Superior temporal gyrus (tissue), 1 donor: Measurements from ENCODE around the gene HINT3.
"Not testable (repeated sequence)": the region's sequence is repeated elsewhere in the genome, so short reads cannot be mapped to it uniquely, and the experiment has no call there.

ENCODE experiments used
- DNase-seq: peaks from one replicate; pipeline ENCODE4 v3.0.0-alpha.2; 2016; ENCODE audit errors: extremely low spot score

HINT3 gene

GRCh38 chr6:125956506-125957390 is at the start of gene HINT3:
Gene HINT3, plus strand, starts transcription at chr6:125956770. Its CDS starts 208 bp downstream, at chr6:125956978.
- peak; percentile 99 for DNase-seq

DNA sequence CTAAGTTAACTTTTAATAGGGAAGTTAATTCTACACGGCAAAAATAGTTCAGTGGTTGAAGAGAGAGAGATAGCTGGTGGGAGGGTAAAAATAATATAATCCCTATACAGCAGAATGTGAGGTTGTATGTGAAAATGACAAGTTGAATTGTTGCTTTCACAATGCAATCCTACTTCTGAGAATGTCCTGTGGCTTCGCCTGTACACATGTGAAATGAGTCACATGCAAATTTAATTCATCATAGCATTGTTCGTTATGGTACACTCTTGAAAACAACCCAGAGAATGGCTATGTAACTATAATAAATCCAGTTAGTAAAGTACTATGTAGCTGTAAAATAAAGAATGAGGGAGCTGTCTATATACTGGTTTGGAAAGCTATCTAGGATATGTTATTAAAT is 46.0 kb upstream of the HINT3 start:
- DNase-seq: no peak

DNA sequence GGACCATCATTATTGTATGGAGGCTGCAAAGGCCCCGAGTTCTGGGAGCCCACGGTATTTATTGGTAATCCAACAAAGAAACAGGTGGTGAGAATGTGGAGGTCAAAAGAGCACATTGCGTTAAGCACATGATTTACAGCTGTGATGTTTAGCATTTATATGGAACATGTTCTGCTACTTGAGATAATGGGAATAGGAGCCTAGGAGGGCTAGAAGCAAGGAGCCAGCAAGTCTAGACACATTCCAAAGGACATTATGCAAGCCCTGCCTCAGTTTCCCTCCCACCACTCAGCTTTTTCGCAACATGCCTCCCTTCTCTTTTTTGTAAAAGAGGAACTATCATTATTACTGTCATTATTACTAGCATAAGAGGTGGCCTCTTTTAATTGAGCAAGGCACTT is 45.5 kb upstream of the HINT3 start:
- DNase-seq: not testable (repeated sequence)

DNA sequence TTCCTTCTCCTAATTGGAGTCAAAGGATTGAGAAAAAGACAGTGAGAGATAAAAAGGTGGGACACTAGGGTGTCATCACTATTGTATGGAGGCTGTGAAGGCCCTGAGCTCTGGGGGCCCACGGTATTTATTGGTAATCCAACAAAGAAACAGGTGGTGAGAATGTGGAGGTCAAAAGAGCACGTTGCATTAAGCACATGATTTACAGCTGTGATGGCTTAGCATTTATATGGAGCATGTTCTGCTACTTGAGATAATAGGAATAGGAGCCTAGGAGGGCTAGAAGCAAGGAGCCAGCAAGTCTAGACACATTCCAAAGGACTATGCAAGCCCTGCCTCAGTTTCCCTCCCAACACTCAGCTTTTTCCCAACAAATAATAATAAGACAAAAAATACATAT is 44.1 kb upstream of the HINT3 start:
- DNase-seq: not testable (repeated sequence)

DNA sequence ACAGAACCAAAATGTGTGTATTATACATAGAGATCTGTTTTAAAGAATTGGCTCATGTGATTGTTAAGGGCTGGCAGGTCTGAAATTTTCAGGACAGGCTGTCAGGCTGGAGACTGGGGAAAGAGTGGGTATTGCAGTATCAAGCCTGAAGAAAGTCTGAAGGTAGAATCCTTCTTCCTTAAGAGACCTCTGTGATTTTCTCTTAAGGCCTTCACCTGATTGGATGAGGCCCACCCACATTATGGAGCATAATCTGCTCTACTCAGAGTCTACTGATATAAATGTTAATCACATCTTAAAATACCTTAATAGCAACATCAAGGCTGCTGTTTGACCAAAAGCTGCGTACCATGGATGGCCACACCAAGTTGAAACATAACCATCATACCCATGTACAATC is 43.4 kb upstream of the HINT3 start:
- no peak for DNase-seq

DNA sequence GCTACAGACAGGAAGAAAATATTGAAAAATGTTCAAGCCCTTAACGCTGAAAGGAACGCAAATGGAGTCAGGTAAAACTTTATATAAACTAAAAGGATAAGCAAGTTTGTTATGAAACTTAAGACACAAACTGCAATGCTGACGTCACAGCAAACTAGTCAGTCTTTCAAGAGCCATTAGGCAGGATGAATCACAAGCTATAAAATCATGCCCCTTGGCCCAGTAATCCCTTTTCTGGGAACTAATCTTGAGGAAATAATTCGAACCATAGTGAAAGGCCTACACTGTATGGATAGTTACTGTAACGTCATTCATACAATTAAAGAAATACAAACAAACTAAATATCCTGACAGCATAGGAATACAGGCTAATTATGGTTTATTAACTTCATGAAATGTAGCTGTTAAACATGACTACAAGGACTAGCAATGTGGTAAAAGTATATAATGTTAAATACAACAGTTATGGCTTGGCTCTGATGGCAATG is 42.7 kb upstream of the HINT3 start:
- no peak for DNase-seq

DNA sequence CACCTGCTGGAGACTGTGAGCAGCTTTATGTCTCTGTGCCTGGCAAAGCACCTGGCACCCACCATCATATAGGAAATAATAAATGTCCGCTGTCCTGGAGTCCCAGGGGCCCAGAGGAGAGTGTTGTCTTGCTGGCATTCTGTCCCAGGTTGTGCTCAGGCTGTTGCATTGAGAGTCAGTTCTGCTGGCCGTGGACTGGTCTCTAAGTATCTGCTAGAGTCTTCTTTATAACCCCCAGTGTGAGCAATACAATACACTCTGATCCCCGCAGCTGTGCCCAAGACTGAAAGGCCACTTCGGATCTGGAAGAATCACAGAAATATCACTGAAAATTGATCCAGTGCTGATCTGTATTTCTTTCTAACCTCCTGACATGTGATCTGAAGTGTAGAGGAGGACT is 38.3 kb upstream of the HINT3 start:
- DNase-seq: no peak

GRCh38 chr6:125918681-125919566 is 37.6 kb upstream of the HINT3 start:
- peak; percentile 41 for DNase-seq

DNA sequence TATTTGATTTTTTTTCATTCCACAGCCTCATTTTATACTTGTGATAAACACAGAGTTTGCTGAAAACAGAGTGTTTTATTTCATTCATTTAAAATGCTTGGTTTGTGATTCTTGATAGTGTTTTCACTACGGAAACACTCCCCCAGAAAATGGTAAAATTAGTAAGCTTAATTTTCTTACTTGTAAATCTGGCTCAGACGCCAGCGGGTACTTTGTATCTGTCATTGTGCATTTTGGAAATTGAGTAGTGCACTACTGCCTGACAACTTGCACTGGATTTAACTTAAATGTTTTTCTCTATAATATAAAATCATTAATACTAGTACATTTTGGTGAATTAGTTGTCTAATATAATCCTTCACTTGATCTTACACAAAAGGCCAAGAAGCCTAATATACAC is 37.0 kb upstream of the HINT3 start:
- DNase-seq: no peak

DNA sequence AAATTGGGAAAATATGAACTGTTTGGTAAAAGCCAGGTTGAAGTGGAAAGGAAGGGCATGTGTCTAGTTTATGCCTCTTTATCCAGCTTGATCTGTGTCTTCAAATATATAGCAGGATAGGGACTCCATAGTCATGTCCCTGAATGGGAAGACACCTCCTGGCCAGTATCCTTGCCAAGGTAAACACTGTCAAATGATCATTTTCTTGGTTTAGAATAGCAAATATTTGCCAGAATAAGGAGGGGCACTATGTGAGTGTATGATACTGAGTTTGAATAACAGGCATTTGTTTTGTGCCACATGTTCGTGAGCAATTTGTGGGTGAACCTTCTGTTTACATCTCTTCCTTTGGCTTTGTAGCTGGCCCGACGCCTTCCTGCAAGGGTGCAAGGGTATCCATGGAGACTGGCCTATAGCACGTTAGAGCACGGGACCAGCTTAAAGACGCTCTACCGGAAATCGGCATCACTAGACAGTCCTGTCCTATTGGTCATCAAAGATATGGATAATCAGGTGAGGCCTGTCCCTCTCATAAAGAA is 34.2 kb upstream of the HINT3 start:
- no peak for DNase-seq

- DNase-seq: no peak
Measured at GRCh38 chr6:125923366-125923877, 33.1 kb upstream of the HINT3 start.

- DNase-seq: no peak
Measured at GRCh38 chr6:125924169-125924568, 32.4 kb upstream of the HINT3 start.

GRCh38 chr6:125924697-125925358 is 31.7 kb upstream of the HINT3 start:
- DNase-seq: no peak

- DNase-seq: no peak
Measured at GRCh38 chr6:125926711-125927110, 29.9 kb upstream of the HINT3 start.

DNA sequence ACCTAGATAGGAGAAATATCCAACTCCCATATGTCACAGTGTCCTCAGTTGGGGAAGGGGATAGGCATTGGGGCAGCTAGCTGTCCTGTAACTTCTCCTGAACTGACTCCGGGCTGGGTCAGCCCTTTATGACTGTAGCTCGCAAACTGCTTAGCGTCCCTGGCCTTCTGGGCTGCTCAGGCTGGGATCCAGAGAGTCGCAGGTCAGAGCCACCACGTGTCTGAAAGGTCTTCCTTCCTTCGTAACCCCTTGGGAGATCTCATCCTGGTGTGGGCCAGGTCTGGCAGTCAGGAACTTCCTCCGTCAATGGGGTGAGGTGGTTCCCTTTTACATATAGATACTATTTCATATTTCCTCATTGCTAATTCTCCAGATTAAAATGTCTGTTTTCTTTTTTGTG is 28.8 kb upstream of the HINT3 start:
- no peak for DNase-seq

DNA sequence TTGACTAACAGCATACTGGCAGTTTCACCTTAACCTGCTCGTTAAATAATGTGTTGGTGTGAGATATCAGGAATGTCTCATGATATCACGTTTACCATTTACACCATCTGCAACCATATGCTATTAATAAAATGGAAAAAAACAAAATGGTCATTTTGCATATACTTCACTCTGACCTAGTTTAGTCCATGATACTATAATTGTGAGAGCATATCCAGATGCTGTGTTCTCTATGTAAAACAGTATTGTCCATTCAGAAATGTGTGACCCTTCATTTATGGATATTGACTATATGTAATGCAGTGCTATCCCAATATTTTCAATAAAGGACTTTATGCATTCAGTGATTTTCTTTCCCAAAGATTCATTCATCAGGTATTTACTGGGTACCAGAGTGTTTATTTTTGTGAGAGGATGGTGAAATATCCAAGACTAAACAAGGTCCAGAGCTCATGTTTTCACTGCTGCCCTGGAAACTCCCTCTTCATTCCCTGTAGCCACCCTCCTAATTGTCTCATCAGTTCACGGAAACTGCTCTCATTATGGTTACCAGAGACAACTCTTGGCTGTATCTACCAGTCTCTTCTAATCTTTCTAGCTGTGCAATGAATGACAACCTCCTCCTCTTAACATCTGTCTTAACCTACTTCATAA is 25.7 kb upstream of the HINT3 start:
- DNase-seq: no peak

- DNase-seq: no peak
Measured at GRCh38 chr6:125931733-125932450, 24.7 kb upstream of the HINT3 start.

- DNase-seq: no peak
Measured at GRCh38 chr6:125932451-125932795, 24.1 kb upstream of the HINT3 start.

GRCh38 chr6:125935520-125935919 is 21.1 kb upstream of the HINT3 start:
- not testable (repeated sequence) for DNase-seq

- DNase-seq: no peak
Measured at GRCh38 chr6:125939026-125939425, 17.5 kb upstream of the HINT3 start.
